PC-3 (cell line): ENCODE measurements around the gene CSMD2.

ENCODE experiments used
- CTCF ChIP-seq: fragments of 300-600 bp; sonication (generic); conservative IDR thresholded peaks from 2 replicates; pipeline ENCODE4 v1.5.1; 2017; ENCODE audit warnings: antibody characterized with exemption, low read depth, mild to moderate bottlenecking, low read length
- EZH2 ChIP-seq: fragments of 300-600 bp; sonication (generic); IDR thresholded peaks from one replicate; pipeline ENCODE4 v1.6.1; 2017; ENCODE audit warnings: antibody characterized with exemption, mild to moderate bottlenecking, low read length; ENCODE audit not compliant: unreplicated experiment

GRCh38 chr1:33641104-33641830, 523.8 kb downstream of the CSMD2 start:
- TF ChIP-seq CTCF (peak; percentile 64), EZH2 (no peak)
